A673 (cell line): Measurements from ENCODE around the gene PXK. TPM values are rescaled to one million over a fixed set of nuclear protein-coding genes. Genes with fewer than 3 reads are reported as not detected.

Experiments used
- BruUV-seq: library from RNA; stranded (reverse); fragments of 400-500 nt; replicated peaks from 2 replicates; lab custom pipeline; 2021; lab: Mats Ljungman, UMichigan
- CTCF ChIA-PET: fragments of 300-600 bp; sonication (Branson Sonifier 250); formaldehyde crosslinking; loops from one replicate; lab custom pipeline; 2022; ENCODE audit warnings: antibody characterized with exemption; lab: Charles Lee
- POLR2A ChIA-PET: fragments of 300-600 bp; sonication (Branson Sonifier 250); formaldehyde crosslinking; loops from one replicate; lab custom pipeline; 2022; ENCODE audit warnings: antibody characterized with exemption; ENCODE audit not compliant: low non-redundant PET; lab: Charles Lee
- DNase-seq: peaks from one replicate; pipeline ENCODE4 v3.0.0-alpha.2; 2015; ENCODE audit warnings: low spot score
- H3K27ac ChIP-seq: fragments of 200-600 bp; sonication (generic); 2 replicates; pipeline ENCODE4 v1.5.1; 2016; ENCODE audit warnings: mixed run types, low read depth, mild to moderate bottlenecking, mixed read lengths, antibody characterized with exemption, low read length; ENCODE audit not compliant: poor library complexity, severe bottlenecking
- H3K27me3 ChIP-seq: fragments of 200-600 bp; sonication (generic); replicated peaks from 2 replicates; pipeline ENCODE4 v1.6.1; 2017; ENCODE audit warnings: mixed run types, low read depth, mild to moderate bottlenecking, mixed read lengths, antibody characterized with exemption, low read length; ENCODE audit not compliant: insufficient read depth, poor library complexity
- H3K36me3 ChIP-seq: fragments of 200-600 bp; sonication (generic); 2 replicates; pipeline ENCODE4 v1.6.1; 2016; ENCODE audit warnings: mixed run types, mild to moderate bottlenecking, mixed read lengths, antibody characterized with exemption, low read length; ENCODE audit not compliant: insufficient read depth, poor library complexity, severe bottlenecking
- H3K4me1 ChIP-seq: fragments of 200-600 bp; sonication (generic); 2 replicates; pipeline ENCODE4 v1.6.1; 2017; ENCODE audit warnings: mixed run types, mild to moderate bottlenecking, mixed read lengths, antibody characterized with exemption, low read length; ENCODE audit not compliant: insufficient read depth, poor library complexity, severe bottlenecking
- H3K4me3 ChIP-seq: fragments of 200-600 bp; sonication (generic); 2 replicates; pipeline ENCODE4 v1.5.1; 2016; ENCODE audit warnings: low read depth, mixed run types, mild to moderate bottlenecking, mixed read lengths, low read length; ENCODE audit not compliant: poor library complexity, severe bottlenecking
- H3K9me3 ChIP-seq: fragments of 200-600 bp; sonication (generic); 2 replicates; pipeline ENCODE4 v1.6.1; 2016; ENCODE audit warnings: mixed run types, low read depth, mild to moderate bottlenecking, mixed read lengths, antibody characterized with exemption, low read length; ENCODE audit not compliant: poor library complexity, severe bottlenecking
- CTCF ChIP-seq: fragments of 300-800, 200-600 bp; sonication (generic); conservative IDR thresholded peaks from 2 replicates; pipeline ENCODE4 v1.5.1; 2017; ENCODE audit warnings: low read depth, mild to moderate bottlenecking, antibody characterized with exemption, low read length, moderate library complexity, mixed read lengths
- EZH2 ChIP-seq: fragments of 200-600 bp; sonication (generic); IDR thresholded peaks from 2 replicates; pipeline ENCODE4 v1.6.1; 2017; ENCODE audit warnings: borderline replicate concordance, low read depth, mild to moderate bottlenecking, mixed read lengths, antibody characterized with exemption, low read length; ENCODE audit not compliant: poor library complexity, severe bottlenecking
- intact Hi-C: fragments of 100-400 bp; cut with micrococcal nuclease; formaldehyde crosslinking; loops from one replicate; pipeline ENCODE4 v1.10.0; 2022; ENCODE audit not compliant: unreplicated experiment
- total RNA-seq: library from RNA; stranded (reverse); gene quantifications from 2 replicates; pipeline ENCODE4 v1.2.3, GENCODE V29; 2021

PXK gene
- total RNA-seq, 1 experiment from 2014 or later = 13.2 TPM

GRCh38 chr3:58325525-58325992 lies 7.1 kb upstream of the PXK start:
- H3K4me3 ChIP-seq = no peak overlapping the region
- BruUV-seq = no TSS peak
- CTCF ChIA-PET = no interaction called here
- no peaks in the 10 kb centered on the region for H3K36me3 ChIP-seq
- no peaks in the 10 kb centered on the region for H3K27me3 ChIP-seq
- no peak for DNase-seq
- no peaks in the 10 kb centered on the region for H3K4me1 ChIP-seq
- H3K9me3 ChIP-seq = no peaks in the 10 kb centered on the region
- no peak overlapping the region for H3K27ac ChIP-seq
- intact Hi-C loops = no loop called here
- POLR2A ChIA-PET = no interaction called here
- TF ChIP-seq CTCF = no peak
- TF ChIP-seq EZH2 = no peak

GRCh38 chr3:58326267-58326900 lies 6.3 kb upstream of the PXK start:
- no peak for TF ChIP-seq CTCF
- no peak for TF ChIP-seq EZH2
- H3K27ac ChIP-seq = no peak overlapping the region
- intact Hi-C loops = no loop called here
- H3K9me3 ChIP-seq = no peaks in the 10 kb centered on the region
- no peak for DNase-seq
- no peaks in the 10 kb centered on the region for H3K27me3 ChIP-seq
- no TSS peak for BruUV-seq
- CTCF ChIA-PET = no interaction called here
- no peak overlapping the region for H3K4me3 ChIP-seq
- H3K36me3 ChIP-seq = no peaks in the 10 kb centered on the region
- POLR2A ChIA-PET = no interaction called here
- no peaks in the 10 kb centered on the region for H3K4me1 ChIP-seq

GRCh38 chr3:58329150-58329921 lies 3.4 kb upstream of the PXK start:
- no peaks in the 10 kb centered on the region for H3K36me3 ChIP-seq
- no peak overlapping the region for H3K4me3 ChIP-seq
- BruUV-seq = no TSS peak
- TF ChIP-seq CTCF (no peak), EZH2 (no peak)
- ChIA-PET CTCF (no interaction called here), POLR2A (no interaction called here)
- no peak overlapping the region for H3K27ac ChIP-seq
- H3K9me3 ChIP-seq = no peaks in the 10 kb centered on the region
- intact Hi-C loops = no loop called here
- peaks cover under 1% of the 10 kb centered on the region for H3K4me1 ChIP-seq
- DNase-seq = no peak
- no peaks in the 10 kb centered on the region for H3K27me3 ChIP-seq
